SK-N-SH treated with all-trans-retinoic acid at 6 μM for 48 hours (cell line): ENCODE data around the gene MSANTD3.

Source experiments
- ATAC-seq: fragments of 200-7000 bp; cut with Tn5 transposase; 3 replicates; pipeline ENCODE4 v1.9.1; 2020; ENCODE audit warnings: mild to moderate bottlenecking, moderate library complexity
- ARNTL ChIP-seq: fragments of 450-650 bp; formaldehyde crosslinking; IDR thresholded peaks from 2 replicates; pipeline ENCODE4 v1.5.0; 2020; ENCODE audit warnings: low read depth, mild to moderate bottlenecking, moderate library complexity, borderline replicate concordance
- BACH2 ChIP-seq: fragments of 250-450 bp; sonication (Bioruptor Pico); IDR thresholded peaks from 2 replicates; pipeline ENCODE4 v1.9.0; 2021; ENCODE audit warnings: mild to moderate bottlenecking, borderline replicate concordance
- CREB5 ChIP-seq: fragments of 250-450 bp; sonication (Bioruptor Pico); IDR thresholded peaks from 2 replicates; pipeline ENCODE4 v1.5.1; 2020; ENCODE audit warnings: low read depth, mild to moderate bottlenecking, moderate library complexity
- CSDC2 ChIP-seq: fragments of 250-450 bp; sonication (Bioruptor Pico); IDR thresholded peaks from 2 replicates; pipeline ENCODE4 v1.5.0; 2020; ENCODE audit warnings: mild to moderate bottlenecking, moderate library complexity
- CSRNP3 ChIP-seq: fragments of 250-450 bp; sonication (Bioruptor Pico); IDR thresholded peaks from 2 replicates; pipeline ENCODE4 v1.5.1; 2021; ENCODE audit warnings: mild to moderate bottlenecking, moderate library complexity
- ESRRG ChIP-seq: fragments of 250-450 bp; sonication (Bioruptor Pico); IDR thresholded peaks from 2 replicates; pipeline ENCODE4 v1.6.1; 2021; ENCODE audit warnings: mild to moderate bottlenecking
- GLIS3 ChIP-seq: fragments of 250-450 bp; sonication (Bioruptor Pico); IDR thresholded peaks from 2 replicates; pipeline ENCODE4 v1.5.0; 2020; ENCODE audit warnings: mild to moderate bottlenecking, moderate library complexity
- ISL1 ChIP-seq: fragments of 250-450 bp; sonication (Bioruptor Pico); IDR thresholded peaks from 2 replicates; pipeline ENCODE4 v2.1.2; 2022; ENCODE audit warnings: mild to moderate bottlenecking, moderate library complexity
- PATZ1 ChIP-seq: fragments of 250-450 bp; sonication (Bioruptor Pico); IDR thresholded peaks from 2 replicates; pipeline ENCODE4 v1.8.0; 2020; ENCODE audit warnings: mild to moderate bottlenecking, moderate library complexity, borderline replicate concordance
- POU6F1 ChIP-seq: fragments of 250-450 bp; sonication (Bioruptor Pico); IDR thresholded peaks from 2 replicates; pipeline ENCODE4 v1.8.0; 2021; ENCODE audit warnings: low read depth, mild to moderate bottlenecking, moderate library complexity, borderline replicate concordance
- PPARA ChIP-seq: fragments of 250-450 bp; sonication (Bioruptor Pico); IDR thresholded peaks from 2 replicates; pipeline ENCODE4 v1.5.0; 2020; ENCODE audit warnings: mild to moderate bottlenecking, borderline replicate concordance
- RARB ChIP-seq: fragments of 250-450 bp; sonication (Bioruptor Pico); IDR thresholded peaks from 2 replicates; pipeline ENCODE4 v1.8.0; 2021; ENCODE audit warnings: mild to moderate bottlenecking, moderate library complexity
- SNAI2 ChIP-seq: fragments of 250-450 bp; sonication (Bioruptor Pico); IDR thresholded peaks from 2 replicates; pipeline ENCODE4 v1.5.0; 2020; ENCODE audit warnings: mild to moderate bottlenecking, moderate library complexity
- TOX ChIP-seq: fragments of 250-450 bp; sonication (Bioruptor Pico); IDR thresholded peaks from 2 replicates; pipeline ENCODE4 v1.8.0; 2021; ENCODE audit warnings: mild to moderate bottlenecking, moderate library complexity, borderline replicate concordance
- TSHZ2 ChIP-seq: fragments of 250-450 bp; sonication (Bioruptor Pico); IDR thresholded peaks from 2 replicates; pipeline ENCODE4 v1.5.0; 2020; ENCODE audit warnings: mild to moderate bottlenecking, moderate library complexity
- ZC3H10 ChIP-seq: fragments of 250-450 bp; sonication (Bioruptor Pico); IDR thresholded peaks from 2 replicates; pipeline ENCODE4 v1.5.1; 2021; ENCODE audit warnings: mild to moderate bottlenecking, moderate library complexity
- ZFP3 ChIP-seq: fragments of 250-450 bp; sonication (Bioruptor Pico); IDR thresholded peaks from 2 replicates; pipeline ENCODE4 v1.5.0; 2020; ENCODE audit warnings: mild to moderate bottlenecking, moderate library complexity
- ZNF565 ChIP-seq: fragments of 450-650 bp; formaldehyde crosslinking; conservative IDR thresholded peaks from 2 replicates; pipeline ENCODE4 v1.5.0; 2020; ENCODE audit warnings: low read depth, mild to moderate bottlenecking, moderate library complexity
- ZNF70 ChIP-seq: fragments of 450-650 bp; formaldehyde crosslinking; IDR thresholded peaks from 2 replicates; pipeline ENCODE4 v1.5.0; 2020; ENCODE audit warnings: mild to moderate bottlenecking, moderate library complexity
- ZNF8 ChIP-seq: fragments of 450-650 bp; formaldehyde crosslinking; IDR thresholded peaks from 2 replicates; pipeline ENCODE4 v1.5.0; 2020; ENCODE audit warnings: mild to moderate bottlenecking, moderate library complexity

Gene MSANTD3

GRCh38 chr9:100394816-100395215, 32.1 kb upstream of the MSANTD3 start:
- no peak for TF ChIP-seq ZNF70
- no peak for TF ChIP-seq ZFP3 (CRISPR knock-in tag)
- TF ChIP-seq SNAI2: no peak
- TF ChIP-seq BACH2: no peak
- no peak for TF ChIP-seq RARB
- no peak for TF ChIP-seq GLIS3
- TF ChIP-seq ESRRG: no peak
- TF ChIP-seq TSHZ2 (CRISPR knock-in tag): no peak
- no peak for TF ChIP-seq ZC3H10 (CRISPR knock-in tag)
- TF ChIP-seq CSRNP3 (CRISPR knock-in tag): no peak
- TF ChIP-seq POU6F1 (CRISPR knock-in tag): no peak
- TF ChIP-seq ISL1 (CRISPR knock-in tag): no peak
- no peak for TF ChIP-seq PPARA
- no peak for TF ChIP-seq ZNF8 (CRISPR knock-in tag)
- TF ChIP-seq ARNTL (CRISPR knock-in tag): no peak
- TF ChIP-seq CREB5 (CRISPR knock-in tag): no peak
- no peak for TF ChIP-seq ZNF565
- no peak for TF ChIP-seq CSDC2 (CRISPR knock-in tag)
- no peak for ATAC-seq

GRCh38 chr9:100396769-100397168, 30.2 kb upstream of the MSANTD3 start:
- ATAC-seq: no peak
- no peak for TF ChIP-seq PATZ1 (CRISPR knock-in tag)

GRCh38 chr9:100397529-100398266, 29.2 kb upstream of the MSANTD3 start:
- ATAC-seq: no peak
- no peak for TF ChIP-seq ZNF565
- no peak for TF ChIP-seq ESRRG
- TF ChIP-seq TOX (CRISPR knock-in tag): no peak
- no peak for TF ChIP-seq GLIS3
- no peak for TF ChIP-seq PATZ1 (CRISPR knock-in tag)
- TF ChIP-seq POU6F1 (CRISPR knock-in tag): no peak
- TF ChIP-seq RARB: no peak
- no peak for TF ChIP-seq ISL1 (CRISPR knock-in tag)
- no peak for TF ChIP-seq BACH2
